Activated CD8-positive, alpha-beta memory T cell treated with anti-CD3 and anti-CD28 coated beads, Interleukin-2, amount 10 ng/mL, durations not matched to agents 7 days and 5 days (primary cell): ENCODE data around the gene OR6J1. TPM values are rescaled to one million over a fixed set of nuclear protein-coding genes. Genes with fewer than 3 reads are reported as not detected.
"Not testable (repeated sequence)": the region's sequence is repeated elsewhere in the genome, so short reads cannot be mapped to it uniquely, and the experiment has no call there.

Experiments
- ATAC-seq: fragments of 150-1000 bp; cut with Tn5 transposase; one replicate; pipeline ENCODE4 v1.10.0; 2021; ENCODE audit warnings: moderate library complexity
- CTCF ChIA-PET: fragments of 350-600 bp; sonication (Branson Sonifier 250); formaldehyde crosslinking; loops from one replicate; lab custom pipeline; 2021; ENCODE audit warnings: antibody characterized with exemption; lab: Charles Lee
- DNase-seq: peaks from one replicate; pipeline ENCODE4 v3.0.0-alpha.2; 2020
- H3K27ac Mint-ChIP-seq: one replicate; pipeline ENCODE4 v1.8.0; 2021; ENCODE audit warnings: mild to moderate bottlenecking, mixed read lengths
- H3K27me3 Mint-ChIP-seq: one replicate; pipeline ENCODE4 v1.8.0; 2021; ENCODE audit warnings: mixed read lengths
- H3K36me3 Mint-ChIP-seq: one replicate; pipeline ENCODE4 v1.8.0; 2021; ENCODE audit warnings: mild to moderate bottlenecking, mixed read lengths
- H3K4me1 Mint-ChIP-seq: one replicate; pipeline ENCODE4 v1.8.0; 2021; ENCODE audit warnings: mixed read lengths
- H3K4me3 Mint-ChIP-seq: one replicate; pipeline ENCODE4 v1.8.0; 2021; ENCODE audit warnings: mild to moderate bottlenecking, moderate library complexity, mixed read lengths
- H3K9me3 Mint-ChIP-seq: one replicate; pipeline ENCODE4 v1.8.0; 2022; ENCODE audit warnings: low read depth, mixed read lengths
- total RNA-seq, 2 experiments: library from RNA; stranded (reverse); gene quantifications; one replicate each; pipeline ENCODE4 v1.2.3, GENCODE V29; 2021

Gene OR6J1
- total RNA-seq, 2 experiments from 2014 or later, result not detected

DNA sequence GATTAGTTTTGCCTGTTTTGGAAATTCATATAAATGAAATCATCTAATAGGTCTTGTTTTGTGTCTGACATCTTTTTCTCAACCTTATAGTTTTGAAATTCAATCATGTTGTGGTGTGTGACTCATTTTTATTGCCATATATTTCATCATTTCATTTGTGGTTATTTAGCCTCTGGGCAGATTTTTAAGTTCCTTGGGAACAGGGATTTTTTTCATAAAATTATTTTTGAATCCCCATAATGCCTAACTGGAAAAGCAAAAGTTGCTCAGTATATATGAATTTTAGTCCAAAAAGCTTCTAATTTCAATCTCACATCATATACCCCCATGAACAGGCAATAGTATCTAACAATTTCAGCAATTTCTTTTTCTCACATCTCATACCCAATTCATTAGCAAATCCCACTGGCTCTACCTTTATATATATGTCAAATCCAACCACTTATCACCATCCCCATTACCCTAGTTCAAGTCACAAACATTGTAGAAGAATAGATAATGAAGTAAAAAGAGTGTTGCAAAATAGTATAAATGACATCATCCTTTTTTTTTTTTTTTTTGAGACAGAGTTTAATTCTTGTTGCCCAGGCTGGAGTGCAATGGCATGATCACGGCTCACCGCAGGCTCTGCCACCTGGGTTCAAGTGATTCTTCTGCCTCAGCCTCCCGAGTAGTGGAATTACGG is 2.6 kb upstream of the OR6J1 start:
- H3K4me1 Mint-ChIP-seq, result peaks cover 16% of the 10 kb centered on the region
- CTCF ChIA-PET, result interaction anchor here (0.7 to 1.2 kb wide), 3 partner anchors 10 to 1202 kb away, joined by 3 to 5 read pairs (median 4); no protein-coding TSS in a partner anchor
- no peak overlapping the region for H3K27ac Mint-ChIP-seq
- no peaks in the 10 kb centered on the region for H3K9me3 Mint-ChIP-seq
- no peaks in the 10 kb centered on the region for H3K36me3 Mint-ChIP-seq
- no peak overlapping the region for H3K4me3 Mint-ChIP-seq
- DNase-seq (no peak), ATAC-seq (no peak)
- no peaks in the 10 kb centered on the region for H3K27me3 Mint-ChIP-seq

- Mint-ChIP-seq H3K4me1 (peaks cover 4% of the 10 kb centered on the region), H3K36me3 (no peaks in the 10 kb centered on the region), H3K27ac (no peak overlapping the region), H3K4me3 (no peak overlapping the region), H3K9me3 (no peaks in the 10 kb centered on the region), H3K27me3 (no peaks in the 10 kb centered on the region)
- CTCF ChIA-PET, result interaction anchor here (0.6 to 1.2 kb wide), 2 partner anchors 18 to 71 kb away, joined by 3 read pairs; no protein-coding TSS in a partner anchor
- ATAC-seq, result no peak
- DNase-seq, result no peak
These were observed 2.3 kb downstream of the OR6J1 start for GRCh38 chr14:22641846-22642245.

- ATAC-seq, result no peak
These were observed 4.0 kb downstream of the OR6J1 start for GRCh38 chr14:22640192-22640591.

DNA sequence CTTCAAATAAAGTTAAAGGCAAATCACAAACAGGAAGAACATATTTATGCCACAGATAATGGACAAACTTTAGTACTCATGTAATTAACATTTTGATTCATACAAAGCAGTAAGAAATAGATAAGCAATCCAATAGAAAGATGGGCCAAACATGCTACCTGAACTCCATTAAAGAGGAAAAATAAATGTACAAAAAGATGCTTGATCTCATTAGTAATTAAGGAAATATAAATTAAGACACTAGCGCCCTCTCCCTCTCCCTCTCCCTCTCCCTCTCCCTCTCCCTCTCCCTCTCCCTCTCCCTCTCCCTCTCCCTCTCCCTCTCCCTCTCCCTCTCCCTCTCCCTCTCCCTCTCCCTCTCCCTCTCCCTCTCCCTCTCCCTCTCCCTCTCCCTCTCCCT is 8.2 kb downstream of the OR6J1 start:
- DNase-seq, H3K9me3 Mint-ChIP-seq, H3K4me1 Mint-ChIP-seq, H3K36me3 Mint-ChIP-seq, H3K4me3 Mint-ChIP-seq, ATAC-seq, H3K27ac Mint-ChIP-seq, H3K27me3 Mint-ChIP-seq: not testable (repeated sequence)
- CTCF ChIA-PET, result interaction anchor here (1.2 to 1.4 kb wide), 2 partner anchors 37 to 66 kb away, joined by 3 to 4 read pairs; no protein-coding TSS in a partner anchor

More at GRCh38 chr14:22640192-22640591, 4.0 kb downstream of the OR6J1 start:
- Mint-ChIP-seq H3K9me3 (no peaks in the 10 kb centered on the region), H3K36me3 (no peaks in the 10 kb centered on the region), H3K4me1 (peaks cover 2% of the 10 kb centered on the region), H3K4me3 (no peak overlapping the region), H3K27ac (no peak overlapping the region), H3K27me3 (no peaks in the 10 kb centered on the region)
- CTCF ChIA-PET, result no interaction called here
- DNase-seq, result no peak

DNA sequence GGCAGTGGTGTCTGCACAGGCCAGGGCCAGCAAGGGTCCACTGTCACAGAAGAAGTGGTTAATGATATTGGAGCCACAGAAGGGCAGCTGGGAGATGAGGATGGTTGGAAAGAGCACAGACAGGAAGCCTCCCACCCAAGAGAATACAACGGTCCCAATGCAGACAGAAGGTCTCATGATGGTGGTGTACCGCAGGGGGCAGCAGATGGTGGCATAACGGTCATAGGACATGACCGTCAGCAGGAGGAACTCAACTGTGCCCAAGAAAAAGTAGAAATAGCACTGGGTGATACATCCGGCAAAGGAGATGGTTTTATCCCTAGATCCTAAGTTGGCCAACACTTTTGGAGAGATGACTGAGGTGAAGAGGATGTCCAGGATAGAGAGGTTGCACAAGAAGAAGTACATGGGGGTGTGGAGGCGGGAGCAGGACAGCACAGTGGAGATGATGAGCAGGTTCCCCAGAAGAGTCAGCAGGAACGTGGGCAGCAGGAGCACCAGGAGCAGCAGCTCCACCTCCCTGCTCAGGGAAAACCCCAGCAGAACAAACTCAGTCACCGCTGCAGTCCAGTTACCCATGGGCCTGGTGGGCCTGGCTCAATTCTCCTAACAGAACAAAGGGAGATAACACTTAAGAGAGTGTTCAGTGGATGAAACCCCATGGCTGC is 9.8 kb downstream of the OR6J1 start:
- CTCF ChIA-PET, result interaction anchor here (1.4 kb wide), 1 partner anchor 64 kb away, joined by 4 read pairs; no protein-coding TSS in a partner anchor
- ATAC-seq, result no peak

GRCh38 chr14:22630486-22630885 is 13.7 kb downstream of the OR6J1 start:
- peaks cover 12% of the 10 kb centered on the region for H3K27me3 Mint-ChIP-seq
- CTCF ChIA-PET, result no interaction called here
- ATAC-seq (no peak), DNase-seq (no peak)
- H3K36me3 Mint-ChIP-seq, result no peaks in the 10 kb centered on the region
- H3K9me3 Mint-ChIP-seq, result peaks cover 5% of the 10 kb centered on the region
- no peaks in the 10 kb centered on the region for H3K4me1 Mint-ChIP-seq
- no peak overlapping the region for H3K27ac Mint-ChIP-seq
- H3K4me3 Mint-ChIP-seq, result no peak overlapping the region

More for the DNA sequence above, 9.8 kb downstream of the OR6J1 start:
- Mint-ChIP-seq H3K27ac (no peak overlapping the region), H3K27me3 (peaks cover under 1% of the 10 kb centered on the region), H3K36me3 (no peaks in the 10 kb centered on the region), H3K4me1 (no peaks in the 10 kb centered on the region), H3K4me3 (no peak overlapping the region), H3K9me3 (peaks cover 5% of the 10 kb centered on the region)
- DNase-seq, result no peak

DNA sequence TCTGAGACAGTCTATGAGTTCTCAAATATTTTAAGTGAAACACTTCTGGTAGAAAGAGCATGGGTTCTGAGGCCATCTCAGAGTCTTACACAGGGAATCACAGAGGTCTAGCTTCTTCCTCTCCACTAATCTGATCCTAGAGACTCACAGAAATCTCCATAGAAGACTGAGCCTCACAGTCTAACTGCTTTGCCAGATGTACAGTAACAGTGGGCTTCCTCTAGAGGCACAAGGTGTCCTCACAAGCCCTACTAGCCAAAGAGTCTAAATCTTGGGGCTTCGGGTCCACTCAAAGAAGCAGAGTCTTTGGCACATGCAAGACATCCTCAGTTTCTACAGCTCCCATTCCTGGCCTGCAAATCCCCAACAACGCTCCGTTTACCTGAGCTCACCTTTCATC is 14.1 kb downstream of the OR6J1 start:
- H3K27me3 Mint-ChIP-seq, result peaks cover 12% of the 10 kb centered on the region
- H3K27ac Mint-ChIP-seq, result no peak overlapping the region
- CTCF ChIA-PET, result no interaction called here
- ATAC-seq (no peak), DNase-seq (no peak)
- H3K4me3 Mint-ChIP-seq, result no peak overlapping the region
- H3K9me3 Mint-ChIP-seq, result peaks cover 5% of the 10 kb centered on the region
- H3K36me3 Mint-ChIP-seq, result no peaks in the 10 kb centered on the region
- no peaks in the 10 kb centered on the region for H3K4me1 Mint-ChIP-seq

- peaks cover 5% of the 10 kb centered on the region for H3K9me3 Mint-ChIP-seq
- CTCF ChIA-PET, result no interaction called here
- no peaks in the 10 kb centered on the region for H3K4me1 Mint-ChIP-seq
- DNase-seq, result no peak
- peaks cover 12% of the 10 kb centered on the region for H3K27me3 Mint-ChIP-seq
- H3K27ac Mint-ChIP-seq, result no peak overlapping the region
- no peak overlapping the region for H3K4me3 Mint-ChIP-seq
- H3K36me3 Mint-ChIP-seq, result no peaks in the 10 kb centered on the region
- no peak for ATAC-seq
These were observed 14.8 kb downstream of the OR6J1 start for GRCh38 chr14:22629361-22629760.

DNA sequence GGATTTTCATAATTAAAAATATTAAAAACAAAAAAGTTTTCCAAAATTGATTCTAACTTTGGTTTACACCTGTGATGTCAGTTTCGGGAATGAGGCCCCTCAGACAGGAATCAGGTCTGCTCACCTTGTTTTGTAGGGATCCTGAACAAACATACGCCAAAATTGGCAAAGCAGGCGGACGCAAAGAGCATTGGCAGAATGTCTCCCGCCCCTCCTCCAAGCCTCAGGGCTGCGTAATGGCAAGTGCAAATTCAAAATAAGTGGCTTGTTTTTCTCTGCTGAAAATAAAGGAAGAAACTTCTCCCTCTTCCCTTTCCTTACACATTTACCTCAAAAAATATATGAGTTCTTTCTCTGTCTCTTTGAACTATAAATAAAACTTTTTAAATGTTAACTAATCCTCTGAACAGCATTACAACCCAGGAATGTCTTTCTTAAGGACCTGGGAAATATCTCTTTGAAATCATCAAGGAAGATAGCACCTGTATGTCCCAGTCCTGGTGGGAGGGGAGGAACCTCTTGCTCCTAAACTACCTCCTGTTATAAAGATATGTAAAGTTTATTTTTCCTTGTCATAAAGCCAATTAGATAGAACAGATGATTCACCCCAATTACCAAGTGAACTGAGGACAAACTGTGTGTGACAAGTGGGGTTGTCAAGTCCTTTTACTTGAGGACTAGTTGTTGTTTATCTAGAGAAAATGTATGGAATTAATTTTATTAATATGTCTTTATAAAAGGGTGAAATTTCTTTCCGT is 16.5 kb downstream of the OR6J1 start:
- Mint-ChIP-seq H3K27me3 (peaks cover 18% of the 10 kb centered on the region), H3K4me1 (no peaks in the 10 kb centered on the region), H3K4me3 (no peak overlapping the region), H3K9me3 (peaks cover 5% of the 10 kb centered on the region), H3K36me3 (no peaks in the 10 kb centered on the region), H3K27ac (no peak overlapping the region)
- CTCF ChIA-PET, result no interaction called here
- DNase-seq, result no peak
- no peak for ATAC-seq

DNA sequence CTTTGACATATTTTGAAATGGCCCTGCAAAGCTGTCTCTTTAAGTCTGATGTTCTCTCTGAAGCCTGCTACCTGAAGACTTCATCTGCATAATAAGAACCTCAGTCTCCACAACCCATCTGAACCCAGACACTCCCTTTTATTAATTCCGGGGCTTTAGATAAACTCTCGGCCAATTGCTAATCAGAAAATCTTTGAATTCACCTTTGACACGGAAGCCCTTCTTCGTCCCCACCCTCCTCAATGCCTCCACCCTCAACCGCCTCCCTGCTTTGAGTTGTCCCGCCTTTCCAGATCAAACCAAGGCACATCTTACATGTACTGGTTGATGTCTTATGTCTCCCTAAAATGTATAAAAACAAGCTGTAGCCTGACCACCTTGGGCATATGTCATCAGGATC is 17.6 kb downstream of the OR6J1 start:
- H3K9me3 Mint-ChIP-seq, result peaks cover 5% of the 10 kb centered on the region
- no peak for DNase-seq
- CTCF ChIA-PET, result interaction anchor here (0.6 kb wide), 1 partner anchor 201 kb away, joined by 3 read pairs; no protein-coding TSS in a partner anchor
- no peaks in the 10 kb centered on the region for H3K4me1 Mint-ChIP-seq
- no peak for ATAC-seq
- H3K36me3 Mint-ChIP-seq, result no peaks in the 10 kb centered on the region
- H3K4me3 Mint-ChIP-seq, result no peak overlapping the region
- peaks cover 18% of the 10 kb centered on the region for H3K27me3 Mint-ChIP-seq
- no peak overlapping the region for H3K27ac Mint-ChIP-seq

- DNase-seq, result no peak
- no peaks in the 10 kb centered on the region for H3K36me3 Mint-ChIP-seq
- H3K27me3 Mint-ChIP-seq, result peaks cover 10% of the 10 kb centered on the region
- H3K4me3 Mint-ChIP-seq, result no peak overlapping the region
- H3K4me1 Mint-ChIP-seq, result no peaks in the 10 kb centered on the region
- CTCF ChIA-PET, result no interaction called here
- H3K9me3 Mint-ChIP-seq, result no peaks in the 10 kb centered on the region
- no peak overlapping the region for H3K27ac Mint-ChIP-seq
- no peak for ATAC-seq
These were observed 21.1 kb downstream of the OR6J1 start for GRCh38 chr14:22623047-22623446.

GRCh38 chr14:22622255-22622654 is 21.9 kb downstream of the OR6J1 start:
- no peaks in the 10 kb centered on the region for H3K4me1 Mint-ChIP-seq
- ATAC-seq, result no peak
- no peaks in the 10 kb centered on the region for H3K9me3 Mint-ChIP-seq
- H3K36me3 Mint-ChIP-seq, result no peaks in the 10 kb centered on the region
- CTCF ChIA-PET, result no interaction called here
- H3K4me3 Mint-ChIP-seq, result no peak overlapping the region
- no peak overlapping the region for H3K27ac Mint-ChIP-seq
- H3K27me3 Mint-ChIP-seq, result peaks cover 13% of the 10 kb centered on the region
- no peak for DNase-seq

DNA sequence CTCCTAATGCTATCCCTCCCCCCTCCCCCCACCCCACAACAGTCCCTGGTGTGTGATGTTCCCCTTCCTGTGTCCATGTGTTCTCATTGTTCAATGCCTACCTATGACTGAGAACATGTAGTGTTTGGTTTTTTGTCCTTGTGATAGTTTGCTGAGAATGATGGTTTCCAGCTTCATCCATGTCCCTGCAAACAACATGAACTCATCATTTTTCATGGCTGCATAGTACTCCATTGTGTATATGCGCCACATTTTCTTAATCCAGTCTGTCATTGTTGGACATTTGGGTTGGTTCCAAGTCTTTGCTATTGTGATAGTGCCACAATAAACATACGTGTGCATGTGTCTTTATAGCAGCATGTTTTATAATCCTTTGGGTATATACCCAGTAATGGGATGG is 28.4 kb downstream of the OR6J1 start:
- H3K27ac Mint-ChIP-seq, H3K36me3 Mint-ChIP-seq, H3K27me3 Mint-ChIP-seq, H3K9me3 Mint-ChIP-seq, H3K4me3 Mint-ChIP-seq, DNase-seq, H3K4me1 Mint-ChIP-seq, CTCF ChIA-PET, ATAC-seq: not testable (repeated sequence)
